DMS79 treated with DMSO at 0.1 percent for 48 hours (cell line): Measurements from ENCODE around the gene B4GALT2.

Source experiments
- DNase-seq: peaks from one replicate; lab custom pipeline; 2025; lab: John Stamatoyannopoulos, UW

B4GALT2 gene

DNA sequence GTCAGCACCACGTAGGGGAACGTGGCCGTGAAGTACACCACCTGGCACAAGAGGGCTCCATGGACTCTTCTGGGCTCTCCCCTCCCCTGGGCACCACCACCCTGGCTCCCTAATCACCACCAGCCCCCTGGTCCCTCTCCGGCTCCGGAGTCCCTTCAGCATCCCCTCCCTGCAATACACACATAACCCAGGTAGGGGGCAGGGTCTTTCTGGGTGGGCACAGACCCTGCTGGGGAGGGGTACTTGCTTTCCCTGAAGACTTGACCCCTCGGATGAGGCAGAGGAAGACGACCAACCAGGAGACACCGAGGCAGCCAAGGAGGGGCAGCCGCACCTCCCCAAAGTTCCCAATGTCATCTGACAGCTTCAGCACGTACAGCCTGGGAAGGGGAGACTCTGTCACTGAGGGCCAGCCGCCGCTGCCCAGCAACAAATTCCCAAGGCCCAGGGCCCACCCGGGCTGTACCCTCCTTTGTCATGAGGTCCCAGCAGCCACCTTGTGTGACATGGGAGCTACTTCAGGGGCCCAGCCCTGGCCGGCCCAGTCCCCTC lies 23.7 kb downstream of the B4GALT2 start:
- DNase-seq, result no peak

DNA sequence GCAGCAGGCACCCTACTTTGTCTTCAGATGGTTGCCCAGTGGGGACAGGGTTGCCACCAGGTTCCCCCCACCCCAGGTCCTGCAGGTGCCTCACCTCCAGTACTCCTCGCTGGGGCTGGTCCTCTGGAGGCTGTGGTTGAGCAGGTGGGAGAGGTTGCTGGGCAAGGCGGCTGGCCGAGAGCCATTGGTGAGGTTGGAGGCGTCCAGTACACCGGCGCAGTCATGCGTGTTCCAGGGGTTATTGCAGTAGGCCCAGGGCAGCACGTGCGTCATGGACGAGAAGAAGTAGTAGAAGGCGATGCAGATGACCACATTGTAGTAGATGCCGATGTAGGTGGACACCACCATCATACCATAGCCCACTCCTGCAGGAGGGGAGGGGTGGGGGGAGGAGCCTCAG lies 29.2 kb downstream of the B4GALT2 start:
- no peak for DNase-seq

DNA sequence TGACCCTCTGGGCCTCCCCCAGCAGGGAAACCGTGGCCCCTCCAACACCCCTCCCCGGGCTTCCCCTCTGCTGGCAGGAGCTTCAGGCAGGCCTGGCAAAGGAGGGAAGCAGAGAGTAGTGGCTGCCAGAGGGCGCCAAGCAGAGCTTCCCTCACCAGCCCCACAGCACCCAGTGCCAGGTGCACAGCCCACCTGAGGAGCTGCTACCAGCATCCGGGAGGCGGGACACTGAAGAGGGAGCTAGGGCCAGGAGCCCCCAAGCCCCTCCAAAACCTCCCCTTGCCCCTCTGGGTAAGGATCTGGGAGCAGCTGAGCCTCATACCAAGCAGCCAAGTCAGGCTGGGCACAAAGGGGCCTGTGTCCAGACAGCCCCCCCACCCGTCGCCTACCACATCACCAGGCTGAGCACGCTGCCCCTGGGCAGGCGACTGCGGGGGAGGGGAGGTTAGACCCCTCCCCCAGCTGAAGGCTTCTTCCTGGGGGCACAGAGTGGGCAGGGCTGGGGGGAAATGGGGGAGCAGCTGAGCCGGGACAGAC lies 32.0 kb downstream of the B4GALT2 start:
- DNase-seq, result no peak

DNA sequence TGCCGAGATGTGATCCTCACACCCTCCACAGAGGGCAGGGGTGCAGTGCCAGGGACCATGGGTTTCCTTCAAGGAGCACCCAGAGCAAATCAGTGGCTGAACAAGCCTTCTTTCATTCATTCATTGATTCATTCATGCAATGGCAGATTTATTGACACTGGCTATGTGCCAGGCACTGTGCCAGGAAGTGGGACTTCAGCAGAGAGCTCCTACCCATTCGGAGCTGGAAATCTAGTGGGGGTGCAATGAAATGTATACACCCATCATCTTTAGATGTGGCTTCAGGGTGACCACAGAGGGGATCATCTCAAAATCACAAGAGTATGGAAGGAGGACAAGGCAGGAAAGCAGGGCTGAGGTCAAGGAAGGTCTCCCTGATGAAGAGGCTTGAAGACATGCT lies 33.4 kb downstream of the B4GALT2 start:
- DNase-seq, result no peak

DNA sequence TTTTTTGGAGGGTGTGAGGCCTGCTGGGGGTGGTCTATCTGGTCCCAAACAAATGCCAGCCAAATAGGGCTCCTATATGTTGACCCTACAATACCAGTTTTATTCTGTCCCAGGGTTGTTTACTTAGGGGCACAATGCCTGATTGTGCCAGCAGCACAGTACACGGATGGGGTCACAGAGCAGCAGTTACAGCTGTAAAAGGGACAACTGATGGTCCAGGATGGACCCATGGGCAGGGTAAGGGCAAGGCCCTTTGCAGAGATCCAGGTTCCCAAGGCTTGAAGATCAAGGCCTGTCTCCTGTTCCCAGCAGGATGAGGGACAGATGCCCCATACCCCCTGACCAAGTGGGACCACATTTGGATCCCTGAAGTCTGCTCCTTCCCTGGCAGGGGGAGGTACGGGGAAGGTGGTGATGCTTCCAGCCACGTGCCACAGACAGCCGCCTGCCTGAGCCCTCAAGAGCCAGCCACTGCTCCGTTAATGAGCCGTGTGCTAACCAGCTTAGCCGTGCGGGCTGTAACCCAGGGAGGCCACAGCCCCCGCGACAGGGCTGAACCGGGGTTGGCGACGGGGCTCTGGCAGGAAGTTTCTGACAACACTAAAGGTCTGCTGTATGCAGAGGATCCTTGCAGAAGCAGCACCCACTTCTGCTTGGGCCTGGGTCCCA lies 34.1 kb downstream of the B4GALT2 start:
- DNase-seq, result no peak

DNA sequence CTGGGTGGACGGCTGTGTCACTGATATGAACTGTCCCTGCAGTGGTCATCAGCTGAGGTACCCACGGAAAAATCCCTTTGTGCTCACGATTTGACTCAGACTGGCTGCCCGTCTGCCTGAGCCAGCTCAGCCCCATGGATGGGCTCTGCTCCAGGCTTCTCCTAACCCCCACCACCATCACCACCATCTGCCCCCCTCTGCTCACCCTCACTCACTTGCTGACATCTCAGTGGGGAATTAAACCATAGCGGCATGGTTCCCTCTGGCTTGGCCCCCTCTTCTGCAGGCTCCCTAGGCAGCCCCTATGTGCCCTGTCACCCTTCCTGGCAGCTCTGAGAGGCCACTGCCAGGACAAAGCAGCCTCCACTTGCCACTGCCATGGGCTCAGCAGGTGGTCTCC lies 34.9 kb downstream of the B4GALT2 start:
- DNase-seq, result no peak

DNA sequence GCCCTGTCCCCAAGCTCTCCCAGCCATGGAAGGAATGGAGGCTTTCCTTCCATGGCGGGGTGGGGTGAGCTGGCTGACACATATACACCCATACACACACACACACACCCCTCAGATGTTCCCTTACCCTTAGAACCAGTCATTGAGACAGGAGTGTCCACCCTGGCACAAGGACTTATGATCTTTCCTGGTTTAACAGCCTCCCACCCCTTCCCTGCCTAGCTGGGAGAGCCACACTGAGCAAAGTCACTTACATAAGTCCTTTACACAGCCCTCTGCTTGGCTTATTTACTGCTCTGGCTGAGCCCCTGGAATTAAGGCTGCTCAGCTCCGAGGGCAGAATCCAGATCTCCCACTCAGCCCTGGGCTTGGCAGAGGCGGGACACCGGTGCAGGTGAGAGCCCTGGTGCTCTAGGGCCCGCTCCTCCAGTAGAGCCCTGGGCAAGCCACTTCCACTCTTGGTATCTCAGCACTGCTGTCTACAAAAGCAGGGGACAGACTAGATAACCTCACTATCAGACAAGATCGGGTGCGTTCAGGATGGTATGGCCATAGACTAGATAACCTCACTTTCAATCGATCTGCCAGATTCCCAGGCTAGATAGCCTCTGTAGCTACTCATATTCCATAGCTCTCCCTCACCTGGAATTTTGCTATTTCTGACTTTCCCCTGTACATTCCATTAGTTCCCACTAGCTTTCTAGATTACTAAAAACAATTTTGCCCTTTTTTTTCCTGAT lies 35.5 kb downstream of the B4GALT2 start:
- DNase-seq, result no peak

DNA sequence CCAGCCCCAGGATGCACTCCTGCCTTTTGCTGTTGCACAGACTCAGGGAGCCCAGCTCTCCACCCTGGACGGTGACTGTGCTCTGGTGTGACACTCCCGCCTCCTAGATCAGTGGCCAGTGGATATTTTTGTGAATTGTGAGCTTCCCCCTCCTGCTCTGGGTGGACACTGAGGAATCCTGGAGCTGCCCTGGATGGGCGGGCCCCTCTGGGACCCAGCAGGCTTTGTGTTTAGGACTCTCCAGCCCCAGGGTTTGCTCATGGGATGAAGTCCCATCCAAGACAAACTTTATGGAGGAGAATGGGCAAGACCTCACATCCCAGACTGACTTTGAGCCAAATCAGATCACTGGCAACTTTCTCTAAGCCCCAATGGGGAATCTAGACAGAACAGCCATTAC lies 36.2 kb downstream of the B4GALT2 start:
- DNase-seq, result no peak

DNA sequence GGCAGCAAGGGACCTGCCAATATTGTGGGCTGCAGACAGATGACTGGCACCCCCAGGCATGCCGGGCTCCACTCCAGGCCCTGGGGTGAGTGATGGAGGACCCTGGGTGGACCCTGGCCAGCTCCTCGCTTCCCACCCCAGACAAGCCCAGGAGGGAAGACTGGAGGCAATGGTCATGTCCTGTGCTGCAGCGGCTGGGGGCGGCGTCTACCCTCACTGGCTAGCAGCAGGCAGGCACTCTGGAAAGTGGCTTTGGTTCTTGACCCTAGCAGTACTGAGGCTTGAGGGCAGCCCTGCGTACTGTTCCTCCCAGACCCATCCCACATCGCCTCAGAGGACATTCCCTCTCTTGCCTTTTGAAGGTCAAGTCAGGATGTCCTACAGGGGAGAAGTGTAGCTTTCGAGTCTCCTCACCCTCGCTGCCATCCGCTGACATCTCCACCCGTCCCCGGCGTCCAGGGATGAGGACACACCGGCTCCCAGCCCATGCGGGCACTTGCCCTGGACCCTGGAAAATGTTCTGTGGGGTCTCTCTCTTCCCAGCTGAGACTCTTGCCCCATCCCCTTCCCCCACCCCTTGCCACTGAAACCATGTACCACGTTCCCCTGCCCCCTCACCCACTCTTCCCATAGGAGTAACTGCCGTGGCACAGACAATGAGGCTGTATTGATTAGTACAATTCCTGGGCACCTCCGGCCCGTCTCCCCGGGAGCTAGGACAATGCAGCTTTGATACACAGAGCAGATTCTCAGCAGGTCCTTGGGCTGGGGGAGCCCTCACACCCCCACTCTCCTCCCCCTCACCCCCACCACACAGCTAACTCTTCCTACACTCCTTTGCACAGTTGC lies 37.3 kb downstream of the B4GALT2 start:
- no peak for DNase-seq

DNA sequence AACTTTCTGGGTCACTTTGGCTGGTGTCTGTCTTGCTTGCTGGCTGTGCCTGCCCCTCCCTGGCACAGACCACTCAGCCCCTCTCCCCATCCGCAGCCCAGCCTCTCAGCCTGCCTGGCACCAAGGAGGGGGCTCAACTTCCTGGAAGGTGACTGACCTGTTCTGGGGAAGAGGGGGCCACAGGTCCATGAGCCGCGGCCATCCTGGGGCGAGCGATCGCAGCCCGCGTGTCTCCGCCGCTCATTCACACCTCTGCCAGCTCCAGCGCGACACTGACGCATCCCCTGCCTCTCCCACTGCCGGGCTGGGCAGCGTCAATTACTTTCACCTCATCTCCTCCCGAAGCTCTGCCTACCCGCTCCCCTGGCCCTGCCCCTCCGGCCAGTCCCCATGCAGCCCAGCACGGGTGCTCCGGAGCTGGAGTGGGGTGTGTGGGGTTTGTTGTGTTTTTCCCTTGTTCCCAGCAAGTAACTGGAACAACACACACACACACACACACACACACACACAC lies 37.9 kb downstream of the B4GALT2 start:
- DNase-seq, result no peak

DNA sequence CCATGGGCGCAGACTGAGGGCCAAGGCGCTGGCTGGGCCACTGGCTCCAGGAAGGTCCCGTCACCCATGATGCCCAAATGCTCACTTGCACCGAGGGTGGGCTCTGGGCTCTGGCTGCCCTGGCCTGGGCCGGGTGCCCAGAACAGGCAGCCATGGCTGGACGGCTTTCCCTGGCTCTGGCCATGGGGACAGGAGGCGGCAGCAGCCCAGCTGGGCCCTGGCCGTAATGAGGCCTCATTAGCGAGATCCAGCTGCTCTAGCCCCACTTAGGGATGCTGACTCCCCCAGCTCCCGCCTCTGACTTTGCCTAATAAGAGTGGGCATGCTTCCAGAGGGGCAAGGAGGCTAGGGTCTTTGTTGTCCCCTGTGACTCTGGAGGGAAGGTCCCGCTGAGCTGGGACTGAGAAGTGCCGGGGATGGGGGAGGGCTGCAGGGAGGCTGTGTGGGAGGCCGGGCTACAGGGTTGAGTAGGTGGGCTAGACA lies 40.5 kb downstream of the B4GALT2 start:
- DNase-seq, result no peak

DNA sequence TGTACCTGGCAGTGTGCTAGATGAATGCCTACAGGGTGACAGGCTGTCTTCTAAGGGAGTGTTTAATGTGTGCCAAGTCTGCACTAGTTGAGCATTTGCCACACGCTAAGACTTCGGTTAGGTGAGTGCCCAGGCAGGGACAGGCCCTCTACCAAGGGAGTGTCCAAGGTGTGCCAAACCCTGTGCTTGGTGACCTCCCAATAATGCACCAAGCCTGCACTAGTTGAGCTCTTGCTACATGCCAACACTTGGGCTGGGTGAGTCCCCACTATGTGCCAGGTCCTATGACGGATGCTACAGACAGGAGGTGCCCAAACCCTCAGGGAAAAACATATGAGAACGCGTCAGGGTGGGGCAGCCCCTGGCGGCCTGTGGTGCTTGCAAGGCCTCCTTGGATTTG lies 41.5 kb downstream of the B4GALT2 start:
- DNase-seq, result no peak

DNA sequence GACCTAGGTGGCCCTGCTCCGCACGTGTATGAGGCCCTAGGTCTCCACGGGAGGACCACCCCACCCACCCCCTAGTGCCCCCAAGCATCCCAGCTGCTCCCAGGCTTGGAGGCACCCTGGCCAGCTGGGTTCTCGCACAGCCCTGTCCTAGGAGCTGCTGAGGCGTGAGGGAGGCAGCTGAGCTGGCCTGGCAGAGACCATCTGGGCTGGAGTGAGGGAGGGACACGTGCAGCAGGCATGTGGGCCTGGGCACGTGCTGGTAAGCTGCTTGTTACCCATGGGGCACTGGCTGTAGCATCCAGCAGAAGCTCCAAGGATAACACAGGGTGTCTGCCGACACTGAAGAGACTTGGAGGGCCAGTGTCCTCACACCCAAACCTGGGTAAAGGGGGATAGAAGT lies 42.1 kb downstream of the B4GALT2 start:
- no peak for DNase-seq

DNA sequence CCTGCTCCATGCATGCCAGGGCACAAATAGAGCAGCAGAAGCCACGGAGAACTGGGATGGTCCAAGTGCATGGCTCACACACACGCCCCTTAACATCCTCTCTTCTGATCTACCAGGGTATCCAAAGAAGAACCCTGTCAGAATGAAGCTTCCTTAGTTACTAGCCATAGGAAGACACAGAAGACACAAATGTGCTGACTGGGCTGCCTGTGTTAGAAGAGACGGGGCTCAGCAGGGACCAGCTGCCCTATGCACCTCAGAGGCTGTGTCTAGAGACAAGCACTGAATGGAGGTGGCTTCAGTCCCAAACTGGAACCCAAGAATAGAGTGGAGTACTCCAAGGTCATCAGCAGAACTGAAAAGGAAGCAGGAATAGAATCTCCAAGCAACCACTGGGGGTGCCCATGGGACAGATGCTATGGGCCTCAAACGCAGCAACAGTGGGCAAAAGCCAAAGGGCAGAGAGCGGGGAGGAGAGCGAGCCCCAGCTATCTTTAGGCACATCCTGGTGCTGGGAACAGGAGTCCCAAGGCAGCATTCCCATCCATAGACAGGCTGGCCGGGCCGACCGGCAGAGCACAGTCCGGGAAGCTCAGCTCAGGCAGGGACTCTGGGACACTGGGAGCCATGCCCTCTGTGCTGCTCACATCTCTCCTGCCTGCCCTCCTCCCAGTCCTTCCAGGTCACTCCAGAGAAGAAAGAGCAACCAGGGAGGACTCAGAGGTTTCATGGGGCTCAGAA lies 42.7 kb downstream of the B4GALT2 start:
- DNase-seq, result no peak

DNA sequence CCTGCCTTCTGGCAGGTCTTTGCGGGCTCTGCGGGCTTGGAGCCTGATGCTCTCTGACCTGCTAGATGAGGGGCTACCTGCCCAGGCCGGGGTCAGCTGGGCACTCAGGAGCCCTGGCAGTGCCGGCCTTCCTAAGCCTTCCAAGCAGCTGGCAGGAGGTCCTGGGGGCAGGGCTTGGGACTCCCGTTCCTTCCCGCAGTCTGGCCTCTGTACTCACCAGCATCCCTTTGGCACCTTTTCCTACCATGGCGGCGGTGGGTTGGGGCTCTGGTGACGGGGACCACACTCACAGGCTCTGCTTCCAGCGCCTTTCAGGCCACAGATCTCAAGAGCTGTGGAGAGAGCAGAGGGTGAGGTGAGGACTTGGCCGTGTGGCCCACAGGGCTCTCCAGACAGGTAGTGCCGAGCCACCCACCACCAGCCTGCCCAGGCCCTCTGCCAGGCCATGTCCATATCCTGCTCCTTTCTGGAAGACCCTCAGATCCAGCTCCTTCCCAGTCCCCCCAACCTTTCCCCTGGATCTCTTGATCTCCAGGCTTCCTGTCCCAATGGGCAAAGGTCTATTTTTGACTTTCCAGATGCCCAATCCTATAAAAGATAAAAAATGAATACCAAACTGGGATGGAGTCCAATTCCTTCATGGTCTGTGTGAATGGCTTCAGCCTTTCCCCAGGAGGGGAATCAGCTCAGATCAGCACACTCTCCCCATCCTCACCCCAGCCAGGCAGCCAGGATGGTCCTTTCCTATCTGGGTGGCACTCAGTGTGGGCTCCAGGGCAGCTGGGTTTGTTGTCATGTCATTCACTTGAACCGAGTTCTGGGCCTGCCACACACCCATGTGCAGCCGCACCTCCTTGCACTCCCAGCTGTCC lies 45.3 kb downstream of the B4GALT2 start:
- DNase-seq, result no peak

DNA sequence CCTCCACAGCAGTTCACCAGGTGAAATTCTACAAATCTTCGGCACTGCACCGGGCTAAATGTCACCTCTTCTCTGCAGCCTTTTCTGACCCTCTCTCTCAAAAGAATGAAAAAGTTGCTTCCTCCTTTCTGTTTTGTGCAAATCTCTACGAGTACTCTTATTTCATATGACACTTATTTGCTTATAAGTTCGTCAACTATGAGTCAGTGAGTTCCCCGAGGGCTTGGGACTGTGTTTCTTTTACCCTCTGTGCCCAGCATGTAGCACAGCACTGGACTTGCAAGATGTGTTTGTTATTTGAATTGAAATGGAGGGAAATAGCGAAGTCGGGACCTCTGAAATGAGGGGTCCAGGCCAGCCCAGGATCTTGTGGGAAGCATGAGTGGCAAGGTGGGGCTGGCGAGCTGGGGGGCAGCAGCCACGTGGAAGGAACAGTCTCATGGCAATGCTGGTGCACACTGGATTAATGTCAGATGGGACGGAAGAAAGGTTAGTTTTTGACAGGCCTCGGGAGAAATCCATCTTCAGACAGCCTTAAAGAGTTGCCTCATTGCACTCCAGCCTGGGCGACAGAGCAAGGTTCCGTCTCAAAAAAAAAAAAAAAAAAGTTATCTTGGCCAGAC lies 46.0 kb downstream of the B4GALT2 start:
- no peak for DNase-seq

DNA sequence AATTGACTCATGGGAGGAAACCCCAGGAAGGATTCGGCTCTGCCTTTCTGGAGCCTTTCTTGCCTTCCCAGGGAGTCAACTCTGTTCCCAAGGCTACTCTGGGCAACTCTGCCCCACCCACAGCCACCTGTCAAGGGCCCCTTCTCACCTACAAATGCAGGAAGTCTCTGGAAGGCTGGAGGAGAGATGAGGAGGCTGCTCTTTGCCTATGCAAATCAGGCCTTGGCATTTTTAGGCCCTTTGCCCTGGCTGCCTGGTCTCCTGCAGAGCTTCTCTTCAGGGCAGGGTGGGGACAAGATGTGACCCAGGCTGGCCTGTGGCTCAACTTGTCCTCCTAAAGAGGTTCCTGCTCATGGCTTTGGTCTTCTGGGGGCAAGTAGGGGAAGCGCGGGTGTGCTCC lies 46.8 kb downstream of the B4GALT2 start:
- no peak for DNase-seq

DNA sequence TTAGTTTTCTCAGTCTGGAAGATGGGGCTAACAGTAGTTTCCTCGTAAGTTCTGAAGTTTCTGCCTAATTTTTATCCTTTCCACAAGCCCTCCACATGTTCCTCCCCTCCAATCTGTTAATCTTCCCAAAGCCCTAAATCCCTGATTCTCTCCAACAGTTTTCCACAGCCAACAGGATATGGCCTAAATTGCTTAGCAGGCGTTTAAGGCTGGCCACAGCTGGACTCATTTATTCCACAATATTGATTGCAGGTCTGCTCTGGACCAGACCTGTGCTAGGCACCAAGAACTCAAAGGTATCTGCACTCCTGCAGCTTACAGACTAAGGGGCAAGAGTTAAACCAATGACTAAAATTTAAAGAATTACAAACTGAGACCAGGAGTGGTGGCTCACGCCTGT lies 48.3 kb downstream of the B4GALT2 start:
- no peak for DNase-seq

DNA sequence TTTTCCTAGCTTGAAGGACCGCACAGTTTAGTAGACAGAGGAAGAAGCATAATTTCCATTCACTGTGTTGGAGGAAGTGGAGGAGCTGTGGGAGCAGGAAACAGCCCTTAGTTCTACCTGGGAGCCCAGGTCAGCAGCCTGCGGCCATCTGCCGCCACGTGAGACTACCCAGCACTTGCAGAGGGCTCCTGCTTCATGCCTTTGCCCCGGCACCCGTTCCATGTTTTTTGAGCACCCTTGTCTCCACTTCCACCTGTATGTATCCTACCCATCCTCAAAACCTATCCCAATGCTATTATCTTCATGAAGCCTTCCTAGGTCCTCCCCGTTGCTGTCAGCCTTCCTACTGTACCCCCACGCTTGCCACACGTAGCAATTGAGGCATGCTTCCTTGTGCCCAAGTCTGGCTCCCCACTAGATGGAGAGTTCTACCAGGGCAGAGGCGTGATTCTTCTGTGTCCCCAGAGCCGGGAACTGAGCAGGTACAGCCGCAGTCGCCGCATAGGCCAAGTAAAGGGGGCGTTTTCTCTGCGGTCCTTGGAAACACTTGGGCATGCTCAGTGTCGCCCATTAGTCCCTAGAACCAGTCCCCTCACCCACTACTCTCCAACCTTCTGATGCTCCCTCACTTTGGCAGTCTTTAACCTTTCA lies 50.4 kb downstream of the B4GALT2 start:
- DNase-seq, result peak; percentile 92
